GM18873 (cell line): ENCODE results near the gene NOSIP.
A peak's percentile ranks its signal among the peaks of the same experiment; 100 is the strongest.

Experiments used
- ATAC-seq: cut with Tn5 transposase; IDR thresholded peaks from one replicate; pipeline ENCODE4 v1.9.1; 2021; ENCODE audit warnings: mild to moderate bottlenecking, moderate library complexity, moderate number of reproducible peaks; ENCODE audit not compliant: unreplicated experiment, low FRiP score

Gene NOSIP

GRCh38 chr19:49595819-49596404 is 15.6 kb upstream of the NOSIP start:
- no peak for ATAC-seq

- no peak for ATAC-seq
Observed at GRCh38 chr19:49594993-49595818, 14.8 kb upstream of the NOSIP start.

- no peak for ATAC-seq
Observed at GRCh38 chr19:49594157-49594992, 14.0 kb upstream of the NOSIP start.

- peak; percentile 31 for ATAC-seq
Observed at GRCh38 chr19:49593233-49594113, 13.1 kb upstream of the NOSIP start.

- no peak for ATAC-seq
Observed at GRCh38 chr19:49592486-49593232, 12.3 kb upstream of the NOSIP start.

- no peak for ATAC-seq
Observed at GRCh38 chr19:49591731-49592485, 11.6 kb upstream of the NOSIP start.

GRCh38 chr19:49590971-49591730 is 10.8 kb upstream of the NOSIP start, which contains the start of gene PRR12:
PRR12 (plus strand) TSS chr19:49591182; CDS start chr19:49591655, 473 bp downstream.
- no peak for ATAC-seq

- ATAC-seq: peak; percentile 63
Observed at GRCh38 chr19:49590071-49590970, 10.0 kb upstream of the NOSIP start.

GRCh38 chr19:49589502-49589905 is 9.1 kb upstream of the NOSIP start:
- ATAC-seq: no peak

- ATAC-seq: no peak
Observed at GRCh38 chr19:49588365-49589122, 8.2 kb upstream of the NOSIP start.

GRCh38 chr19:49587227-49587626 is 6.9 kb upstream of the NOSIP start:
- ATAC-seq: no peak

- no peak for ATAC-seq
Observed at GRCh38 chr19:49585023-49585422, 4.7 kb upstream of the NOSIP start.

GRCh38 chr19:49583239-49583638 is 2.9 kb upstream of the NOSIP start:
- no peak for ATAC-seq

GRCh38 chr19:49581007-49581508 is 702 bp upstream of the NOSIP start, which contains the start of gene PRRG2:
PRRG2 (plus strand) TSS chr19:49581316; CDS start chr19:49583220, 1,904 bp downstream.
- ATAC-seq: no peak

- ATAC-seq: peak; percentile 10
Observed at GRCh38 chr19:49579947-49580263, 451 bp downstream of the NOSIP start.

- ATAC-seq: no peak
Observed at GRCh38 chr19:49579193-49579592, 1.2 kb downstream of the NOSIP start.
